GM18505 (cell line): ENCODE data around the gene KLHL29.

Experiments used
- ATAC-seq: cut with Tn5 transposase; IDR thresholded peaks from one replicate; pipeline ENCODE4 v1.9.1; 2021; ENCODE audit not compliant: unreplicated experiment
- POLR2A ChIP-seq: IDR thresholded peaks from 4 replicates; pipeline ENCODE4 v1.6.1; 2011; ENCODE audit warnings: borderline replicate concordance; ENCODE audit not compliant: insufficient read depth, insufficient read length; ENCODE audit errors: extremely low read depth

Gene KLHL29

DNA sequence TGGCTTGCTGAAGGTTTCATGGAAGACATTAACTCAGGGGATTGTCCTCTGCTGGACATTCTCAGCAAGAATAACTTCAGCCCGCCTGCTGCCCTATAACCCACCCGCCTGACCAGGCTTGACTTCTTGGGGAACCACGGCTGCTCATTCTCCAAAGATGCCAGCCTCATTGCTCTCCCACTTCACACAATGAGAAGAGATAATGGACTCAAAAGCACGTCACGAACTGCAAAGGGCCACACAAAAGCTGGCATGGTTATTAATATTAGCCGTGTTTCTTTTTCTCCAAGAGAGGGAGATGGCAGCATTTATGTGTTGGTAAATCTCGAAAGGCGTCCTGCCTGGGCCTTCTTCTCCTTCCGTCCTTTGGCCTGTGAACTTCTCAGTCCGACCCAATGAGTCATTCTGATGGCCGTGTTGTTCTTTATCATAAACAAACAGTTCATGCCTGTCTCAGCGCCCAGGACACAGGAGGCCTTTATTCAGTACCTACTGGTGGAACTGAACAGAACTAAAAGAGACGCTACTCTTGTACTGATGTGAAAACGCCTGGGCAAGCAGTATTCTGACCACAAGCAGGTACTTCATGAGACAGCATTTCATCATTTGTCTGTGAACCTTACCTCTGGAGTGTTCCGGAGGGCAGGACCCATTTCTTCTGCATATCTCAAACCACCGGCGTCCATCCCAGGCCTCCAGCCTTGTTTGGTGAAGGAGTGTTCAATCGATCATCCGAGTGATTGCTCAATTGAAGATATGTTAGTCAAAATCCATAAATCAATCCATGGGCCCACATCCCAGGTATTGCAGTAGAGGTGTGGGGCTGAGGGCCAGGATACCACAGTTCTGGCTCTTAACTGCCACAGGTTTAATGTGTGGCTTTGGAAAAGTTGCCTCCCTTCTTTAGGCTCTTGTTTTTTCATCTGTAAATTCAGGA lies 25.1 kb upstream of the KLHL29 start:
- TF ChIP-seq POLR2A, result no peak
- ATAC-seq, result no peak

DNA sequence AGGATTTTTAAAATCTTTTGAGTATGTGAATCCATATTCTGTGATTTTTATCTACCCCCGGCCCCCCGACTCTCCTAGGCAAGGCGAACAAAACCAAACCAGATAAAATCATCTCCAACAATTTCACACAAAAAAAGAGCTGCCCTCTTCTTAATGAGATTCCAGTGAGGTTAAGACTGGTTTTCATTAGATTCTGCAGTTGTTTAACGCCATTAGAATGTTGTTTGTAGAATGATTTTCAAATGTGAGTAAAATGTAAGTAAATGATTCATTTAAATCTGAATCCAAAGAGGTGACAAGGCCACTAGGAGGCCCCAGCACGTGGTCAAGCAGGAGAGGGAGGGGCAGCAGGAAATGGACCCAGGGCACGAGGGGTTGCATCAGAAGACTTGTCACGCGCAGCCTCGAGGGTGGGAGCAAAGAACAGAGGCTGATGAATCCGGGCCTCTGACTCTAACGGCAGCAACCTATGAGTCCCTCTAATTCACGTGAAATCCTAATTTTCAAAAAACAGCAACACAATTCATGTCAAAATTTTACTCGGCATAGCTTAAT lies 24.3 kb upstream of the KLHL29 start:
- no peak for TF ChIP-seq POLR2A
- no peak for ATAC-seq

DNA sequence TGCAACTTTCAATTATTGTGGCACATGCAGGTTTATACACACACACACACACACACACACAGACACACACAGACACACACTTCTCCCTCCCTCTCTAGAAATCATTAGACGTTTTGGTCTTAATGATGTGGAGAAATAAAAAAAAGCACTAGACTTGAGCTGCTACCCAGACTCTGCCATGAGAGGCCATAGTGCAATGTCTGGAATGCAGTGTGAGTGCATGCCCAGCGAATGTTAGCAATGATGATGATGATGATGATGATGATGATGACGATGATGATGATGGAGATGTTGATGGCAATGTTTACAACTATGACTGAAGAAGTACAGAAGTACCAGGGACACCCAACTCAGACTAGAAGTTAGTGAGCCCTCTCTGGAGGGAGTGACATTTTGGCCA lies 23.8 kb upstream of the KLHL29 start:
- TF ChIP-seq POLR2A, result no peak
- no peak for ATAC-seq

DNA sequence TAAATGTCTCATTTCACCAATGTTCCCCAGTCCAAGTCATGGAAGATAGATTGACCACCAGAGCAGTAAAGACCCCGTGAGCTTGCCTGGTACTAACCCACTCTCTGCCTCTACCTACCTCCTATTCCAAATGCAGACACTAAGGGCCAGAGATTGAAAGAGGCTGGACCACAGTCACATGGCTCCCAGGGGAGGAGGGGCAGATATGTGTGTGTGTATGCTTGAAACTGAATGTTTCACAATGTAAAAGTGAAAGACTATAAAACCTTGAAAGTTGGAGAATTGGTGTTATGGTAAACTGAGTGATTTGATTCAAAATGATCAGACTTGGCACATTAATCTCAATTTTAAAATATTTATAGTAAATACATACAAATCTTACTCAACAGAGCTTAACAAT lies 21.7 kb upstream of the KLHL29 start:
- no peak for ATAC-seq
- no peak for TF ChIP-seq POLR2A

DNA sequence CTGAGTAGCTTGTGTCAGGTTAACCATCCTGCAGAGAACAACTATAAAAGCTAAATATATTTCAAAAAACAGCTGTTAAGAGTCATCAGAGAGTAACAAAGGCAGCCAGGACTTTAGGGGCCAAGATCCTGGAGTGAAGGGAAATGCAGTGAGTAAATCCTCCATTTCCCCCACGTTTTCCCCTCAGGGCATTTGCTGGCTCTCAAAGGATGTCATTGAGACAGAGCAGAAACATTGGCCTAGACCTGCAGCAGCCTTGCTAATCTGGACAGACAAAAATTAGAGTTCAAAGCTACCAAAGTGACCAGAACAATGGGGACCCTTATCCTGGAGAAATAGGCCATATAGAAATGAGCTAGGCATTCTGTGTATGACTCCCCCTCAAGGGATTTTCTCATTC lies 21.1 kb upstream of the KLHL29 start:
- TF ChIP-seq POLR2A, result no peak
- no peak for ATAC-seq

DNA sequence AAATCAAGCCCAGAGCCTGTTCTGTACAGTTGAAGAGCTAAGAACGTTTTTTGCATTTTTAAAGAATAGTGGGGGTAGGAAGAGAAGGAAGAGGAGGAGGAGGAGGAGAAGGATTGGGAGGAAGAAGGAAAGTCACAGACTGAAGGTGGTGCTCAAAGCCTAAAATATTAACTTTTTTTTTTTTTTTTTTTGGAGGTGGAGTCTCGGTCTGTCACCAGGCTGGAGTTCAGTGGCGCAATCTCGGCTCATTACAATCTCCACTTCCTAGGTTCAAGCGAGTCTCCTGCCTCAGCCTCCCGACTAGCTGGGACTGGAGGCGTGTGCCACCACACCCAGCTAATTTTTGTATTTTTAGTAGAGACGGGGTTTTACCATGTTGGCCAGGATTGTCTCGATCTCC lies 18.3 kb upstream of the KLHL29 start:
- ATAC-seq, result no peak

DNA sequence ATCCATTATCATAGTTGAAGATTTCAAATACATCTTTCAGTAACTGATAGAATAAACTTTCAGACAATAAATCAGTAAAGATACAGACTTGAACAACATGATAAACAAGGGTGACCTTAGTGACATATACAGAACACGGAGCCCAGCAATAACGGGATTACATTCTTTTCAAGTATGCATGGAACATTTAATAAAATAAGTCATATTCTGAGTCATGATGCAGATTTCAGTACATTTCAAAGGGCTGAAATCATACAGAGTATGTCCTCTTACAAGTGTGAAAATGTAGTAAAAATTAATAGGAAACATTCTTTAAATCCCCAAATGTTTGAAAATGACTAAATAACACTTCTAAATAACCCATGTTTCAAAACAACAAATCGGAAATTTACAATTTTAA lies 17.2 kb upstream of the KLHL29 start:
- no peak for ATAC-seq
- no peak for TF ChIP-seq POLR2A

More for the DNA sequence above, 18.3 kb upstream of the KLHL29 start:
- TF ChIP-seq POLR2A, result no peak

DNA sequence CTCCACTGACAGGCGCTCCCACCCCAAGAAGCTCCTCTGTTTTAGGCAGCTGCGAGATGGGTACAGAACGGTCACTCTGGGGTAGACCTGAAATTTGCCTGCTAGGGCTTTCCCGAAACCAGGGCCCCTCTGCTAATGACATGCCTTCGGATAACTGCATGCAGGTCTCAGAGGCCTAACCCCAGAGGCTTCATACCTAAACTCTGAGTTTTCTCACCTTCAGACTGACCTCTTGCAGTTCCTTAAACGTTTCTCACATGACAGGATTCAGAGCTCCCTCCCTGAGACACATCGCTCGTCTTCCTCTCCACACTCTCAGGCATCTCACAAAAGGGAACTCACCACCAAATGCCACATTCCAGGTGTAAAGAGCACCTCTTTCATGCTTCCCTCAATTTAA lies 11.3 kb upstream of the KLHL29 start:
- ATAC-seq, result no peak
- no peak for TF ChIP-seq POLR2A

DNA sequence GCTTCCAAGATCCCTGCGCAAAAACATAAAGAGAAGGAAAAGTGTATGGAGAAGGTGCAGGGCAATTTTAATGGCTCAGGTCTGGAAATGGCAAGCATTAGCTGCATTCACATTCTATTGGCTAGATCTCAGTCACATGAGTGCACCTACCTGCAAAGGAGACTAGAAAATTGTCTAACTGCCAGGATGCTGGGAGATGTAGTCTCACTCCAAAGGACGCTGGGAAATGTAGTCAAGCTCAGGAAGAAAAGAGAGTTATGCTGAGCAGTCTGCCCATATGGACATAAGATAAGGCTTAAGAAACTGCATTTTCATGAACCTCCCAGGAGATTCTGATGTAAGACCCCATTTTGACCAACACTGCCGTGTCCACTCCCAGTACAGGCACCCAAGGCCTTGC lies 9.5 kb upstream of the KLHL29 start:
- no peak for TF ChIP-seq POLR2A
- peak; percentile 40 for ATAC-seq

DNA sequence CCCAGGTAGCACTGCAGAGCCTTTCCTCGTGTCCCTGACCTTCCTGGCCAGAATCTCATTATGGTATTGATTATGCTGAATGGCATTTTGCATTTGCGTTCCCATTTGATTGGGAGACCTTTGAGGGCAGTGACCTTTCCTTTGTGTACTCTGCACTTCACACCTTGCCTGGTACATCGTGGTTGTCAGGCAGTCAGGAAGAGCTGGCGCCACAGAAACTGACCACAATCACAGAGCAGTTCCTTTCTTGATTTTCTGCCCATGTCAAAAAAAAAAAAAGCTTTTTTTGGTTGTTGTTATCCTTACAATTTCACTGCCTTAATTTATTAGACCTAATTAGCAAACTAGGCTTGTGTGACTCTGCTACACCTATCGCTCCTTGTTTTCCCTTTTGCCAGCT lies 8.9 kb upstream of the KLHL29 start:
- ATAC-seq, result no peak
- no peak for TF ChIP-seq POLR2A

DNA sequence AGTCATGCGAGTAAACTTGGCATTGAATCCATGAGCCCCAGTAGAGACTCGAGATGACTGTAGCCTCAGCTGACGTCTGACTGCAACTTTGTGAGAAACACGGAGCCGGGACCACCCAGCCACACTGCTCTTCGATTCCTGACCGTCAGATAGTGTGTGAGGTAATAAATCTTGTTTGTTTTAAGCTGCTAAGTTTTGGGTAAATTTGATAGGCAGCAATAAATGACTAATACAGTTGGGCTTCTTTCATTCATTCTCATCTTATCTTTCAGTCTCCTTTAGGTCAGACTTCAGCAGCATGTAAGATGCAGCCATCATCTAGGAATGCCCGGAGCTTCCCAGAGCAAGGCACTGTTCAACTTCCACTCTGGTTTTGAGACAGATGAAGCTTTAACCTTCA lies 8.0 kb upstream of the KLHL29 start:
- ATAC-seq, result no peak
- TF ChIP-seq POLR2A, result no peak

DNA sequence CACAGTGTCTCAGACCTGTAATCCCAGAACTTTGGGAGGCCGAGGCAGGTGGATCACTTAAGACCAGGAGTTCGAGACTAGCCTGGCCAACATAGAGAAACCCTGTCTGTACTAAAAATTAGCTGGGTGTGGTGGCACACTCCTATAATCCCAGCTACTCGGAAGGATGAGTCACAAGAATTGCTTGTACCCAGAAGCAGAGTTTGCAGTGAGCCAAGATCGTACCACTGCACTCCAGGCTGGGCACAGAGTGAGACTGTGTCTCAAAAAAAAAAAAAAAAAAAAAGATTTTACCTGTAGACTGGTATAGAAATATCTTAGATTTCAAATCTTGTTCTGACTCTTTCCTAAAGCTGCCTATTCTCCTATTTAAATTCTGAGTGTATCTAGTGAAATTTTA lies 7.2 kb upstream of the KLHL29 start:
- no peak for TF ChIP-seq POLR2A
- ATAC-seq, result no peak

DNA sequence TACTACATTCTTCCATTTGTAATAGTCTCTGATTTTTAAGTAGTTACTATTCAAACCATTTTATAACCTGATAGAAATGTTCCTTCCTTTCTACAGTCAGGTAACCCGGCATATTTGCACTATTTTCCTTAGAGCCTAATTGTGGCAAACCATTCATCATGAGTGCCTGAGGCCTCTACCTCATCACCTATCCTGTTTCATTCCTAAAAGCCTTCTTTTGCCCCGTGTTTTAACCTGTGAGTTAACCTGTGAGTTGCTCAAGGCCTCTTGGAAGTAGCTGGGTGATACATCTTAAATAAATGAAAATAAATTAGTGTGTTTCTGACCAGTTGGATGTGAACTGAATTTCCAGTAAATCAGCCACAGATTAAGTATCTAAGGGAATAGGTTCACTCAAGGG lies 6.5 kb upstream of the KLHL29 start:
- no peak for ATAC-seq
- TF ChIP-seq POLR2A, result no peak

DNA sequence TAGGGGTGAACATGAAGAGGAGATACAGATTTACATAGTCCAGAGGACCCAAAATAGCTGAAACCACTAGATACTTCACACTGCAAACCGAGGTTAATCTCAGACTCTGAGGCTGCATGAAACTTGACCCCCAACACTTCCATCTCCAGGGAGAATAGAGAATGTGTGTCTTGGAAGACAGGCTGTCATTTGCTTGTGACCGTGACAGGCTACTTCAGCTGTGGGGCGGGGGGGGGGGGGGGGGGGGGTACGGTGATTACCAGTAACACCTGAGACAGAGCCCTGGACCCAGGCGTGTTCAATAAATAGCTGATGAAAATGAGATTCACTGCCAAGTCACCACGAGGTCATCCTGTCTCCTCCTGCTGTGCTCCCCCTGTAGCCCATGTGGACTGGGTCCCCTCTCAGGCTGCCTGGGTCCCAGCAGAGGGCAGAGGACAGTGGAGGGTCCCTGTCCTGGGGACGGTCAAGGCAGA lies 5.7 kb upstream of the KLHL29 start:
- peak; percentile 43 for ATAC-seq
- peak; percentile 25 for TF ChIP-seq POLR2A
